Neutrophil (primary cell): ENCODE results near the gene CDRT4.

Experiments used
- H3K27ac ChIP-seq: fragments of 200-600 bp; sonication (generic); 2 replicates; pipeline ENCODE4 v1.5.1; 2016; ENCODE audit warnings: mild to moderate bottlenecking, moderate library complexity
- H3K27me3 ChIP-seq: fragments of 200-600 bp; sonication (generic); 2 replicates; pipeline ENCODE4 v1.6.0; 2016; ENCODE audit warnings: mild to moderate bottlenecking
- H3K36me3 ChIP-seq: fragments of 200-600 bp; sonication (generic); 2 replicates; pipeline ENCODE4 v1.5.1; 2017
- H3K4me1 ChIP-seq, 2 experiments: fragments of 200-600 bp in 1 of 2; sonication (generic) in 1 of 2; 1 replicate in 1 of 2; 2 replicates in 1 of 2; pipeline versions ENCODE4 v1.5.1 to v1.6.1; 2013 to 2016; ENCODE audit warnings: low read depth in 1 of 2, low read length in 1 of 2, mild to moderate bottlenecking in 1 of 2, moderate library complexity in 1 of 2; ENCODE audit not compliant: control insufficient read depth in 1 of 2, insufficient read depth in 1 of 2
- H3K4me3 ChIP-seq, 2 experiments: fragments of 200-600 bp in 1 of 2; sonication (generic) in 1 of 2; 1 replicate in 1 of 2; 2 replicates in 1 of 2; pipeline ENCODE4 v1.5.1; 2013 to 2016; ENCODE audit warnings: low read depth in 1 of 2, low read length in 1 of 2, mild to moderate bottlenecking in 1 of 2, moderate library complexity in 1 of 2
- H3K9me3 ChIP-seq: fragments of 200-600 bp; sonication (generic); 2 replicates; pipeline ENCODE4 v1.5.1; 2016
- TF ChIP-seq, protein P1 (sequence below): fragments of 200-600 bp; sonication (generic); IDR thresholded peaks from 2 replicates; pipeline ENCODE4 v1.5.1; 2016; ENCODE audit warnings: antibody characterized with exemption

CDRT4 gene

GRCh38 chr17:15452746-15453145 lies 14.7 kb downstream of the CDRT4 start:
- no peaks in the 10 kb centered on the region for H3K4me1 ChIP-seq
- no peak overlapping the region for H3K27ac ChIP-seq
- no peaks in the 10 kb centered on the region for H3K36me3 ChIP-seq
- H3K27me3 ChIP-seq: no peaks in the 10 kb centered on the region
- no peak overlapping the region for H3K4me3 ChIP-seq
- TF ChIP-seq, protein P1, sequence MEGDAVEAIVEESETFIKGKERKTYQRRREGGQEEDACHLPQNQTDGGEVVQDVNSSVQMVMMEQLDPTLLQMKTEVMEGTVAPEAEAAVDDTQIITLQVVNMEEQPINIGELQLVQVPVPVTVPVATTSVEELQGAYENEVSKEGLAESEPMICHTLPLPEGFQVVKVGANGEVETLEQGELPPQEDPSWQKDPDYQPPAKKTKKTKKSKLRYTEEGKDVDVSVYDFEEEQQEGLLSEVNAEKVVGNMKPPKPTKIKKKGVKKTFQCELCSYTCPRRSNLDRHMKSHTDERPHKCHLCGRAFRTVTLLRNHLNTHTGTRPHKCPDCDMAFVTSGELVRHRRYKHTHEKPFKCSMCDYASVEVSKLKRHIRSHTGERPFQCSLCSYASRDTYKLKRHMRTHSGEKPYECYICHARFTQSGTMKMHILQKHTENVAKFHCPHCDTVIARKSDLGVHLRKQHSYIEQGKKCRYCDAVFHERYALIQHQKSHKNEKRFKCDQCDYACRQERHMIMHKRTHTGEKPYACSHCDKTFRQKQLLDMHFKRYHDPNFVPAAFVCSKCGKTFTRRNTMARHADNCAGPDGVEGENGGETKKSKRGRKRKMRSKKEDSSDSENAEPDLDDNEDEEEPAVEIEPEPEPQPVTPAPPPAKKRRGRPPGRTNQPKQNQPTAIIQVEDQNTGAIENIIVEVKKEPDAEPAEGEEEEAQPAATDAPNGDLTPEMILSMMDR: no peak
- no peaks in the 10 kb centered on the region for H3K9me3 ChIP-seq

DNA sequence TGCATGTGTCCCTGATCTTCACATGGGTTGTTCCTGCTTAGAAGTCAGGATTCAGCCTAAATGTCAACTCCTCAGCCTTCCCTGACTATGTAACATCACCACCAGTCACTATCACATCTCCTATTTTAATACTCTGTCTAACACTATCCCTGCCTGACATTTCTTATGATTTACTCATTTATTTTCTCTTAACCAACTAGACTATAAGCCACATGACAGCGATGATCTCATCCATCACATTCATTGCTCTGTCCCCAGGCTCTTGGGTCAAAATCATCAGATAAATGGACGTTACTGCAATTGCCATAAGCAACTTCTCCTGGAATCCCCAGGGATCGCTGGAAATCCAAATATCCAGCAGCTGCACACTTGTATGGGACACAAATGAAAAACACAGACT lies 15.7 kb downstream of the CDRT4 start:
- H3K27ac ChIP-seq: no peak overlapping the region
- H3K9me3 ChIP-seq: no peaks in the 10 kb centered on the region
- no peaks in the 10 kb centered on the region for H3K27me3 ChIP-seq
- TF ChIP-seq, protein P1: no peak
- no peaks in the 10 kb centered on the region for H3K4me1 ChIP-seq
- H3K36me3 ChIP-seq: no peaks in the 10 kb centered on the region
- no peak overlapping the region for H3K4me3 ChIP-seq

DNA sequence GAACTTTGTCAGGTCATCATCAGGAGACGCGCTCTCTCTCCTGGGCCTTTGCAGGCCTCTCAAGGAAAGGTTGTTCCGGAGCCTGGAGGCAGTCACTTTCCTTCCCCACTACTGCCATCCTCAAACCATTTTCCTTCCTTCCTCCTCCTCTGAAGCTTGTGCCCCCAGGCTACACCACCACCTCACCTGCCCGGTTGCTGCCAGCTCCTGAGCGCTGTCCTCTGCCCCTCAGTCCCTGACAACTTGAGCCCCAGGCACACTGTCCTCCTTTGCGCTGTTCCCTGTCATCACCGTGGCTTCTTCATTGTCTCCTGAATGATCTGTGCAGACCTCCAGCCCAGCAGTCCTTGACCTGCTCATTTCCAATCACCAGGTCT lies 18.9 kb downstream of the CDRT4 start:
- Histone ChIP-seq H3K4me3 (no peak overlapping the region), H3K4me1 (no peaks in the 10 kb centered on the region), H3K27ac (no peak overlapping the region), H3K27me3 (no peaks in the 10 kb centered on the region), H3K36me3 (no peaks in the 10 kb centered on the region), H3K9me3 (no peaks in the 10 kb centered on the region)
- TF ChIP-seq, protein P1: no peak

DNA sequence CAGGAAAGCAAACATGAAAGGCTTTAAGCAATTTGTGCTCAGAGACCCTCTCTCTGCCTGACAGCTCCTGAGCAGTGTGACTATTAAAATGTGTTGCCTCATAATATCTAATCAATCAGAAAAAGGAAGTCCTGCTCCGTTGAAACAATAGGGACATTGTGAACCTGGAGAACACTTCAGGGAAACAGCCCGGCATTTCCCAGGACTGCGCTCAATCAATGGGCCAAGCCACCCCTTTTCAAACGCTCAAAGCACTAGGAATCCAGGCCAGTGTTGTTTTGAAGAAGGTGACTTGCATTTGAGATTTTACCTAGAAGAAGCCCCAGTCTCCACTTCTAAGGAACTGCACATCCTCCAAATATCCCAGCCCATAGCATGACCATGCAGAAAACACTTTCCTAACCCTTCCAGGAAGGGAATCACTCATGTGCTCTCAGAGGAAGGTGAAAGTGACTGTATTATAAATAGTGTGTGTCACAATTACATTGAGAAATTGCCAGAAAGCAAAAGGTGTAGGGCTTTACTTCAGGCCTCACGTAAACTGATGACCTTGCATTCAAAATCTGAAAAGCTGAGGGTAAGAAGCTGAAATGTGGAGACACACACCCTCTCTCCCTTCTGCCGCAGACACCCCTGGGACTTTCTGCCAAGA lies 19.4 kb downstream of the CDRT4 start:
- H3K4me3 ChIP-seq: no peak overlapping the region
- no peaks in the 10 kb centered on the region for H3K9me3 ChIP-seq
- H3K36me3 ChIP-seq: no peaks in the 10 kb centered on the region
- no peaks in the 10 kb centered on the region for H3K4me1 ChIP-seq
- H3K27ac ChIP-seq: no peak overlapping the region
- no peaks in the 10 kb centered on the region for H3K27me3 ChIP-seq
- TF ChIP-seq, protein P1: no peak

DNA sequence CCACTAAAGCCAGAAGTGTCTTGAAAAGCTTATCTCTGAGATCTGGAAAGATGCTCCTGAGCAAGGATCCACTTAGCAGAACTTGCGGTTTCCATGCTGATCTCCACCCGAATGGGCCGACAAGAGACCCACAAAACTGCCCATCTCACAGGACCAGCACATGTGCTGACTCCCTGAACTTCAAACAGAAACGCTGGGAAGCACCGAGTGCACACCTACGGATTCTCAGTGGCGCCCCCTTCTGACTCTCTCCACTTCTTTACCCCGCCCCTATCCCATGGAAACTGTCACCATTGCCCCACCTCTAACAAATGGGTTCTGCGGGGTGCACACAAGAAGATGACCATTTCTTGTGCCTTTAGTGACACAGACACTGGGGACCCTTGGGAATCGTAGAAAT lies 21.4 kb downstream of the CDRT4 start:
- Histone ChIP-seq H3K27me3 (no peaks in the 10 kb centered on the region), H3K27ac (no peak overlapping the region), H3K36me3 (no peaks in the 10 kb centered on the region), H3K4me3 (no peak overlapping the region), H3K4me1 (no peaks in the 10 kb centered on the region), H3K9me3 (no peaks in the 10 kb centered on the region)
- TF ChIP-seq, protein P1: no peak

DNA sequence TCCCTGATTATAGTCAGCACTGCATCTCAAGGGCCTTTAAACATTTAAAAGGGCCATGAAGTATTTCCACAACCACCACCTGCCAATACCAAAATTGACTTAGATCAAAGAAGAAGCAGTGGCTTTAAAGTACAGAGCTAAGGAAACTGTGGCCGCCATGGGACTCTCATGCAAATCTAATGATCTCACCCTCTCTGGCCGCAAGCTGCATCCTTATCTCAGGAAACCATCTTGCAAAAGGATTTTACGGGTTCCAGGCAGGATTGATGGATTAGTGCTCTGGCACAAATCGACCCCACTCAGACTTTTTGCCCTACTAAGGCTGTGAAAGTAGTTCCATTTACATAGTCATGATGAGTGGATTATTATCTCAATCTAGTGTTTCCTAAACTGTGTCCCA lies 22.6 kb downstream of the CDRT4 start:
- Histone ChIP-seq H3K27ac (no peak overlapping the region), H3K36me3 (no peaks in the 10 kb centered on the region), H3K4me1 (peaks cover 0 to 5% of the 10 kb centered on the region in 2 experiments), H3K27me3 (no peaks in the 10 kb centered on the region), H3K9me3 (no peaks in the 10 kb centered on the region), H3K4me3 (no peak overlapping the region)
- TF ChIP-seq, protein P1: no peak
